H1 (cell line): ENCODE data around the gene MYOM1. TPM values are rescaled to one million over a fixed set of nuclear protein-coding genes. Genes with fewer than 3 reads are reported as not detected.

Source experiments
- CTCF ChIA-PET: fragments of 300-600 bp; sonication (Branson Sonifier 250); formaldehyde crosslinking; loops from one replicate; lab custom pipeline; 2021; ENCODE audit not compliant: partially characterized antibody; lab: Charles Lee
- POLR2A ChIA-PET: fragments of 300-600 bp; sonication (Branson Sonifier 250); formaldehyde crosslinking; loops from one replicate; lab custom pipeline; 2021; ENCODE audit warnings: inconsistent platforms; ENCODE audit not compliant: partially characterized antibody; lab: Charles Lee
- DNase-seq, 2 experiments: peaks; one replicate each; pipeline versions ENCODE4 v3.0.0 to v3.0.0-alpha.2; 2010 to 2022; ENCODE audit warnings: low spot score in 2 of 2, low read depth in 1 of 2, mixed read lengths in 1 of 2
- FAIRE-seq: peaks from 2 replicates; lab custom pipeline; 2011; peaks lifted over from hg19 to GRCh38; lab: Jason Lieb, UNC
- H2AFZ ChIP-seq: 2 replicates; pipeline ENCODE4 v1.8.1; 2012; ENCODE audit warnings: low read length, inconsistent platforms
- H2AK5ac ChIP-seq: 2 replicates; pipeline ENCODE4 v1.6.1; 2013; ENCODE audit warnings: low read depth, low read length
- H2BK120ac ChIP-seq: replicated peaks from 2 replicates; pipeline ENCODE3; 2013; ENCODE audit warnings: low read depth, low read length, inconsistent platforms
- H2BK12ac ChIP-seq: 2 replicates; pipeline ENCODE4 v1.6.1; 2013; ENCODE audit warnings: low read depth, low read length
- H2BK15ac ChIP-seq: 2 replicates; pipeline ENCODE4 v1.6.1; 2013; ENCODE audit warnings: low read length
- H2BK20ac ChIP-seq: 2 replicates; pipeline ENCODE4 v1.6.1; 2013; ENCODE audit warnings: low read length
- H2BK5ac ChIP-seq: 2 replicates; pipeline ENCODE4 v1.6.1; 2013; ENCODE audit warnings: low read depth, low read length
- H3K14ac ChIP-seq: 2 replicates; pipeline ENCODE4 v1.6.1; 2013; ENCODE audit warnings: inconsistent platforms; ENCODE audit not compliant: insufficient read length
- H3K18ac ChIP-seq: 2 replicates; pipeline ENCODE4 v1.6.1; 2013; ENCODE audit warnings: low read length; ENCODE audit errors: extremely low read depth
- H3K23ac ChIP-seq: 2 replicates; pipeline ENCODE4 v1.6.1; 2013; ENCODE audit warnings: inconsistent platforms; ENCODE audit not compliant: insufficient read length
- H3K23me2 ChIP-seq: 2 replicates; pipeline ENCODE4 v1.6.1; 2013; ENCODE audit warnings: low read depth, low read length
- H3K27ac ChIP-seq: 2 replicates; pipeline ENCODE4 v1.6.1; 2011; ENCODE audit warnings: low read depth, low read length, inconsistent platforms
- H3K27me3 ChIP-seq, 4 experiments: replicated peaks in 1 of 4; 1 replicate in 1 of 4; 2 replicates in 3 of 4; pipeline versions ENCODE4 v1.6.1 to v1.8.1; 2011 to 2013; ENCODE audit warnings: low read length in 3 of 4, mild to moderate bottlenecking in 3 of 4, inconsistent platforms in 2 of 4, mixed read lengths in 2 of 4, moderate library complexity in 1 of 4; ENCODE audit not compliant: control insufficient read depth in 3 of 4, insufficient read depth in 3 of 4; ENCODE audit errors: extremely low read depth in 1 of 4
- H3K36me3 ChIP-seq, 4 experiments: 2 replicates each; pipeline versions ENCODE4 v1.6.1 to v1.8.1; 2011 to 2013; ENCODE audit warnings: mild to moderate bottlenecking in 4 of 4, low read length in 3 of 4, moderate library complexity in 2 of 4, control low read depth in 1 of 4, inconsistent platforms in 1 of 4; ENCODE audit not compliant: insufficient read depth in 4 of 4, control insufficient read depth in 2 of 4
- H3K4ac ChIP-seq: replicated peaks from 2 replicates; pipeline ENCODE3; 2013; ENCODE audit warnings: low read length, low read depth, mixed read lengths, inconsistent platforms; ENCODE audit not compliant: insufficient read length
- H3K4me1 ChIP-seq, 4 experiments: replicated peaks in 1 of 4; 1 replicate in 1 of 4; 2 replicates in 3 of 4; pipeline versions ENCODE4 v1.6.1 to v1.8.1; 2011 to 2013; ENCODE audit warnings: low read length in 3 of 4, inconsistent platforms in 2 of 4, mixed read lengths in 1 of 4; ENCODE audit not compliant: insufficient read depth in 4 of 4, control insufficient read depth in 3 of 4
- H3K4me2 ChIP-seq, 2 experiments: 2 replicates each; pipeline versions ENCODE4 v1.6.1 to v1.8.1; 2011 to 2013; ENCODE audit warnings: low read depth in 2 of 2, low read length in 2 of 2, control low read depth in 1 of 2, inconsistent platforms in 1 of 2, mild to moderate bottlenecking in 1 of 2; ENCODE audit not compliant: insufficient read depth in 1 of 2
- H3K4me3 ChIP-seq, 4 experiments: fragments of 200-600, 300-600 bp in 1 of 4; sonication (generic), shearing (Covaris generic), sonication (Bioruptor Twin) in 1 of 4; 2 replicates each; pipeline versions ENCODE4 v1.5.1 to v1.8.1; 2011 to 2016; ENCODE audit warnings: low read length in 4 of 4, low read depth in 3 of 4, control low read depth in 2 of 4, inconsistent platforms in 2 of 4, mild to moderate bottlenecking in 2 of 4, mixed read lengths in 1 of 4, moderate library complexity in 1 of 4; ENCODE audit not compliant: insufficient read depth in 2 of 4; ENCODE audit errors: extremely low read depth in 1 of 4
- H3K56ac ChIP-seq: replicated peaks from 2 replicates; pipeline ENCODE3; 2013; ENCODE audit warnings: low read depth, mild to moderate bottlenecking, mixed read lengths, low read length, inconsistent platforms; ENCODE audit not compliant: insufficient read length
- H3K79me1 ChIP-seq: 2 replicates; pipeline ENCODE4 v1.6.1; 2013; ENCODE audit warnings: low read depth, low read length, control low read depth
- H3K79me2 ChIP-seq, 2 experiments: 2 replicates each; pipeline versions ENCODE4 v1.6.1 to v1.8.1; 2012 to 2013; ENCODE audit warnings: low read length in 2 of 2, mild to moderate bottlenecking in 2 of 2, inconsistent platforms in 1 of 2; ENCODE audit not compliant: insufficient read depth in 2 of 2, control insufficient read depth in 1 of 2
- H3K9ac ChIP-seq, 4 experiments: replicated peaks in 1 of 4; 1 replicate in 1 of 4; 2 replicates in 3 of 4; pipeline versions ENCODE4 v1.6.1 to v1.8.1; 2011 to 2013; ENCODE audit warnings: low read depth in 3 of 4, low read length in 3 of 4, control low read depth in 2 of 4, mild to moderate bottlenecking in 2 of 4, moderate library complexity in 2 of 4, inconsistent platforms in 1 of 4; ENCODE audit errors: extremely low read depth in 1 of 4
- H3K9me3 ChIP-seq, 2 experiments: 2 replicates each; pipeline versions ENCODE4 v1.6.1 to v1.8.1; 2012 to 2013; ENCODE audit warnings: mild to moderate bottlenecking in 2 of 2, moderate library complexity in 2 of 2, control low read depth in 1 of 2, inconsistent platforms in 1 of 2, low read depth in 1 of 2, low read length in 1 of 2, mixed read lengths in 1 of 2; ENCODE audit not compliant: insufficient read depth in 2 of 2
- H4K20me1 ChIP-seq, 2 experiments: replicated peaks in 1 of 2; 2 replicates each; pipeline versions ENCODE3 to v1.8.1; 2011 to 2013; ENCODE audit warnings: inconsistent platforms in 2 of 2, low read length in 2 of 2, mild to moderate bottlenecking in 1 of 2; ENCODE audit not compliant: insufficient read depth in 2 of 2, control insufficient read depth in 1 of 2
- H4K5ac ChIP-seq: 2 replicates; pipeline ENCODE4 v1.6.1; 2013; ENCODE audit warnings: low read length, low read depth, mixed read lengths, inconsistent platforms; ENCODE audit not compliant: insufficient read length
- H4K8ac ChIP-seq: 2 replicates; pipeline ENCODE4 v1.8.0; 2013; ENCODE audit warnings: mild to moderate bottlenecking, moderate library complexity, low read length, inconsistent platforms; ENCODE audit not compliant: insufficient read depth; ENCODE audit errors: extremely low read depth
- H4K91ac ChIP-seq: replicated peaks from 2 replicates; pipeline ENCODE3; 2013; ENCODE audit warnings: low read length, mixed read lengths, inconsistent platforms; ENCODE audit not compliant: insufficient read length
- TEAD4 ChIP-seq: IDR thresholded peaks from 2 replicates; pipeline ENCODE4 v1.6.1; 2012; ENCODE audit warnings: low read depth, low read length, inconsistent platforms, mixed read lengths
- WGBS, 2 experiments: shearing (Covaris generic) in 1 of 2; methylation state at CpG; one replicate each; pipeline versions ENCODE4 v1.1.6 to v1.1.7; 2013 to 2015; ENCODE audit warnings: low lambda C conversion rate in 2 of 2, mixed read lengths in 2 of 2, inconsistent platforms in 1 of 2, low coverage in 1 of 2, missing lambda C conversion rate in 1 of 2; ENCODE audit not compliant: insufficient replicate concordance in 2 of 2, insufficient coverage in 1 of 2, insufficient read length in 1 of 2; ENCODE audit errors: extremely low coverage in 1 of 2, missing lambda C conversion rate in 1 of 2; 5-methylcytosine and 5-hydroxymethylcytosine counted together
- polyA plus RNA-seq, 7 experiments: library from polyadenylated mRNA; depleted of rRNA in 3 of 7; stranded (reverse) in 5 of 7; unstranded in 2 of 7; fragments of >200 nt in 5 of 7; fragments of 200-250 nt in 2 of 7; gene quantifications; 1 replicate in 5 of 7; 2 replicates in 1 of 7; 4 replicates in 1 of 7; pipeline versions ENCODE4 v1.2.1 to v1.2.3, GENCODE V29; 2011 to 2013; ENCODE audit warnings: missing spikeins in 2 of 7, mixed read lengths in 2 of 7
- total RNA-seq: library from RNA; stranded (reverse); fragmentation: NEBNext Ultra II Directional; extraction: Animal tissue kit (Norgen Biotek cat#: 25700); gene quantifications from 2 replicates; pipeline ENCODE4 v1.2.1, GENCODE V29; 2021

Gene MYOM1
- total and polyA plus RNA-seq, 2 of the 8 experiments (the other 6 are each of a cell fraction or from before 2014, with no cell fraction given): 0.06 to 0.32 TPM

DNA sequence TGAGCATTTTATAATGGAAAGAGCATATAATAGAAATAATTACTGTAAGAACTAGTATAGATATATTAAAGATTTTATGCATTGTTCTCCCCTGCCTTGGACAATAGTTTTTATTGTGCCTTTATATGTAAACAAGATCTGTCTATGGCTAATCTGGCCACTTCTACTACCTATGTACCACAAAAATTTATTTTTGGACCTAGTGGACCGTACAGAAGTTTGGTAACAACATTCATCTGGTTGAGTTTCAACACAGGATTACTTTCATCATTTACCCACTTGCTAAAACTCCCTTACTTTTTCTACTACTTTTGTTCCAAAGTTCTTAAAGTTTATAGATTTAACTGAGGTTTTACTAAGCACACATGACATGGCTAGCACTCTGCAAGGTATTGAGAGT is 13.2 kb upstream of the MYOM1 start:
- H3K4ac ChIP-seq: no peak overlapping the region
- DNase-seq (no peak), FAIRE-seq (no peak)
- no peak overlapping the region for H3K4me3 ChIP-seq
- H3K36me3 ChIP-seq: no peaks in the 10 kb centered on the region
- no peak overlapping the region for H2BK12ac ChIP-seq
- no peak overlapping the region for H3K18ac ChIP-seq
- H2BK120ac ChIP-seq: no peak overlapping the region
- CTCF ChIA-PET: no interaction called here
- 88% methylated on average over 1 of the region's 1 CpG; no CpG with 5 or more reads in 1 of the 2 experiments for WGBS, 2 experiments
- no peaks in the 10 kb centered on the region for H3K79me2 ChIP-seq
- H3K9ac ChIP-seq: no peak overlapping the region
- H4K20me1 ChIP-seq: no peaks in the 10 kb centered on the region
- H3K4me1 ChIP-seq: peaks cover 0 to 8% (median 2%) of the 10 kb centered on the region in 4 experiments; a peak in 3 of 7 replicates
- no peak overlapping the region for H3K4me2 ChIP-seq
- no peak overlapping the region for H2AK5ac ChIP-seq
- H3K27me3 ChIP-seq: no peaks in the 10 kb centered on the region
- no peak overlapping the region for H2BK15ac ChIP-seq
- no peak overlapping the region for H2AFZ ChIP-seq
- POLR2A ChIA-PET: no interaction called here
- H3K23ac ChIP-seq: no peak overlapping the region
- H3K14ac ChIP-seq: no peak overlapping the region
- H2BK20ac ChIP-seq: no peak overlapping the region
- H4K8ac ChIP-seq: no peak overlapping the region
- H3K56ac ChIP-seq: no peak overlapping the region
- no peaks in the 10 kb centered on the region for H3K23me2 ChIP-seq
- peaks cover 0 to 2% of the 10 kb centered on the region in 2 experiments; a peak in 1 of 4 replicates for H3K9me3 ChIP-seq
- H2BK5ac ChIP-seq: no peak overlapping the region
- H3K27ac ChIP-seq: no peak overlapping the region
- H3K79me1 ChIP-seq: no peaks in the 10 kb centered on the region
- H4K91ac ChIP-seq: no peak overlapping the region
- H4K5ac ChIP-seq: no peak overlapping the region
- TF ChIP-seq TEAD4: no peak
